H1 (cell line): ENCODE data around the gene EFEMP2. TPM values are rescaled to one million over a fixed set of nuclear protein-coding genes. Genes with fewer than 3 reads are reported as not detected.

Experiments used
- BACH1 ChIP-seq: IDR thresholded peaks from 2 replicates; pipeline ENCODE4 v1.6.1; 2012; ENCODE audit warnings: low read length, improper control_type of control experiment
- BRCA1 ChIP-seq: IDR thresholded peaks from 2 replicates; pipeline ENCODE4 v1.6.1; 2012; ENCODE audit warnings: low read depth, low read length, improper control_type of control experiment
- CBX5 ChIP-seq: fragments of 300-800, 300-1000 bp; sonication (generic); IDR thresholded peaks from 2 replicates; pipeline ENCODE4 v1.7.1; 2016; ENCODE audit warnings: antibody characterized with exemption, low read length, low read depth
- CHD7 ChIP-seq: fragments of 300-600 bp; sonication (generic); IDR thresholded peaks from 2 replicates; pipeline ENCODE4 v1.7.1; 2012; ENCODE audit warnings: low read length, moderate library complexity, mild to moderate bottlenecking, inconsistent platforms; ENCODE audit not compliant: insufficient replicate concordance
- MAFK ChIP-seq: IDR thresholded peaks from 2 replicates; pipeline ENCODE4 v1.6.1; 2012; ENCODE audit warnings: low read depth, mild to moderate bottlenecking, improper control_type of control experiment, low read length
- RAD21 ChIP-seq, 2 experiments: IDR thresholded peaks in 1 of 2; conservative IDR thresholded peaks in 1 of 2; 2 replicates each; pipeline ENCODE4 v1.6.1; 2011; ENCODE audit warnings: low read depth in 2 of 2, low read length in 2 of 2, improper control_type of control experiment in 1 of 2, inconsistent platforms in 1 of 2, mild to moderate bottlenecking in 1 of 2, moderate library complexity in 1 of 2
- RNF2 ChIP-seq: fragments of 200-900, 300-1000 bp; sonication (generic); IDR thresholded peaks from 2 replicates; pipeline ENCODE4 v1.7.1; 2016; ENCODE audit warnings: borderline replicate concordance, low read depth, mild to moderate bottlenecking, antibody characterized with exemption, low read length; ENCODE audit not compliant: poor library complexity, severe bottlenecking; ENCODE audit errors: missing control alignments
- RXRA ChIP-seq: IDR thresholded peaks from 2 replicates; pipeline ENCODE4 v1.6.1; 2011; ENCODE audit warnings: low read depth, mild to moderate bottlenecking, low read length, moderate library complexity; ENCODE audit not compliant: insufficient read depth
- SAP30 ChIP-seq: fragments of 300-600 bp; sonication (generic); IDR thresholded peaks from 2 replicates; pipeline ENCODE4 v1.7.1; 2012; ENCODE audit warnings: low read length, moderate library complexity, mild to moderate bottlenecking, inconsistent platforms; ENCODE audit not compliant: insufficient read depth, insufficient replicate concordance
- SIX5 ChIP-seq: IDR thresholded peaks from 2 replicates; pipeline ENCODE4 v1.6.1; 2011; ENCODE audit warnings: mild to moderate bottlenecking, low read depth, low read length
- SP1 ChIP-seq: IDR thresholded peaks from 2 replicates; pipeline ENCODE4 v1.6.1; 2011; ENCODE audit warnings: low read depth, low read length
- TAF1 ChIP-seq: IDR thresholded peaks from 2 replicates; pipeline ENCODE4 v1.6.1; 2011; ENCODE audit warnings: mild to moderate bottlenecking, low read depth, low read length
- polyA plus RNA-seq, 7 experiments: library from polyadenylated mRNA; depleted of rRNA in 3 of 7; stranded (reverse) in 5 of 7; unstranded in 2 of 7; fragments of >200 nt in 5 of 7; fragments of 200-250 nt in 2 of 7; gene quantifications; 1 replicate in 5 of 7; 2 replicates in 1 of 7; 4 replicates in 1 of 7; pipeline versions ENCODE4 v1.2.1 to v1.2.3, GENCODE V29; 2011 to 2013; ENCODE audit warnings: missing spikeins in 2 of 7, mixed read lengths in 2 of 7
- total RNA-seq: library from RNA; stranded (reverse); fragmentation: NEBNext Ultra II Directional; extraction: Animal tissue kit (Norgen Biotek cat#: 25700); gene quantifications from 2 replicates; pipeline ENCODE4 v1.2.1, GENCODE V29; 2021

EFEMP2 gene
- total and polyA plus RNA-seq, 2 of the 8 experiments (the other 6 are each of a cell fraction or from before 2014, with no cell fraction given) = 8.8 to 17.2 TPM

- TF ChIP-seq CHD7 (no peak), MAFK (no peak), BRCA1 (no peak), SAP30 (no peak), RAD21 (IDR thresholded peaks at IDR 0.05 in 1 of 2, conservative IDR thresholded peaks at IDR 0.05 in 1 of 2; ENCODE audit: low read depth in 2 of 2, low read length in 2 of 2) (no peak), RXRA (no peak), TAF1 (no peak), SIX5 (no peak), CBX5 (no peak), BACH1 (no peak), RNF2 (no peak), SP1 (no peak)
These were observed 44.5 kb upstream of the EFEMP2 start (continued) for GRCh38 chr11:65917077-65917433.
